ENCODE results near the gene RALGDS. TPM values are rescaled to one million over a fixed set of nuclear protein-coding genes. Genes with fewer than 3 reads are reported as not detected.

Gene RALGDS
- total RNA-seq, 1 donor from 2014 or later: 47.4 TPM

DNA sequence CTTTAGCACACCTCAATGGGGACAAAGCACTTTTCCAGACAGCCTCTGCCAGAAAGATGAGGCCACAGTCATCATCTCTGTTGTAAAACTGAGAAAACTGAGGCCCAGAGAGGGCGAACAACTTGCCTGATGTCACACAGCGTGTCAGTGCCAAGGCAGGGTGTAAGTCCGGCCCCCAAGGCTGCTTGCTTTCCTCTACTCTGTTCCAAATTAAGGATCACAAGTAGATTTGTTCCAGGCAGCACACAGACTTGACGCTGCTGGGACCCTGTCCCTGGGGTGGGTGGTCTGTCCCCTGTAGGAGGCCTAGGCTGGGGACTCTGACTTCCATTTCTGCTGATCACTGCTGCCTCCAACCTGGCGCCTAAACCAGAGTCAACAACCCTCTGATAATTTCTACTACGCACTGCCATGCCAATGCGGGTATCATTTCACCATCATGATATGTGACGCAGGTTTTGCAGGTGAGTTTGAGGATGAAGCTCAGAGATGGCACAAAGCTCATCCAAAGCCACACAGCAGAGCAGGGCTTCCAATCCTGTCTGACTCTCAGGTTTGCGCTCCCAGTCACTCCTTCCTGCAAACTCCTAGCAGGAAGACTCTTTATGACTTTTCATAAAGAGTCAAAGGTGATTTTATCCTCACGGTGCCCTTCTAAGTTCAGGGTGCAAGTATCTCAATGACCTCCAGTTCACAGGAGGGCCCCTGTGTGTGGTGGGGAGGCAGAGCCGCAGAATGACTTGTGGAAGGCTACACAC, 13.5 kb upstream of the RALGDS start:
- DNase-seq: no peak

DNA sequence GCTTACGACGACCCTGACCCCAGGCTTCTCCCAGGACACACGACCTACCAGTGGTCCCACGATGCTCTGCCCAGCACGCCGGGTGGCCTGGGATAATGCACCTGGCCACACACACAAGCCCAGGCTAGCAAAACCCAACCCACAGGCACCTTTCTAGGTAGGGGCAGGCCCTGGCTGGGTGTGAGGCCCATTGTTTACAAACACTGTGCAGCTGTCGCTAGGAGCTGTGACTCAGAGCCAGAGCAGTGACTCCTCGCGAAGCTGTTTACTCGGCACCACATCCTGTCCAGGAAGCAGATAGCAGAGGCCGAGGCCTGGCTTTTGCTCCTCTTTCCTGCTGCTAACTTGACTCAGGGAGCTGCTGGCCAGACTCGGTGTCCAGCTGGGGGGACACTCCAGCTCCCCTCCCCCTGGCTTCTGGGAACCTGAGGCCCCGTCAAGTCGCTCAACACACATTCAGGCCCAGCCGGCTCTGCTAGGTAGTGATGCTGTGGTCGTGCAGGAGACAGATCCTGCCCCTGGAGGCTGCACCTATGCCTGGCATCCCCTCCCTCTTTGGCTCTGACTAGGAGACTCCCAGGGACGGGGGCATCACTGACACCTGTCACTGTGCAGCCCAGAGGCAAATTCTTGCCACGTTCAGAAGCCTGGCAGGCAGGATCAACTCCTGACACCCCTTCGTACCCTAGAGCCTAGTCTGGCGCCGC, 12.8 kb upstream of the RALGDS start:
- peak; percentile 91 for DNase-seq

DNA sequence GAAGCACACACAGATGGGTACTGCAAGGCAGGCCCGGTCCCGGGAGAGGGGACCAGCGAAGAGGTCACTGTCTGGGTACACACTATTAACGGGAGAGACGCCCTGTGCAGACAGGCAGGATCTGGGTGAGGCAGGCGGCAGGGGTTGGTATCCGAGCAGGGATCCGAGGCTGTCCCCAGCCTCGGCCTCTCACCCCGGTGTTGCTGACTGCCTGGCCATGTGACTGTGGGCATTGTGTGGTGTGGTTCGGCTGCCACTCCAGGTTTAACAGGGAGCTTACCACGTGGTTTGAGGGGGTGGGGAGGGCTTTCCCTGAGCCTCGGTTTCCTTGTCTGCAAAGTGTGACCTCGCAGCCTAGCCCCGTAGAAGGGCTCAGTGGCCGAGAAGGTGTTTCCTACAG, 11.1 kb upstream of the RALGDS start:
- no peak for DNase-seq

DNA sequence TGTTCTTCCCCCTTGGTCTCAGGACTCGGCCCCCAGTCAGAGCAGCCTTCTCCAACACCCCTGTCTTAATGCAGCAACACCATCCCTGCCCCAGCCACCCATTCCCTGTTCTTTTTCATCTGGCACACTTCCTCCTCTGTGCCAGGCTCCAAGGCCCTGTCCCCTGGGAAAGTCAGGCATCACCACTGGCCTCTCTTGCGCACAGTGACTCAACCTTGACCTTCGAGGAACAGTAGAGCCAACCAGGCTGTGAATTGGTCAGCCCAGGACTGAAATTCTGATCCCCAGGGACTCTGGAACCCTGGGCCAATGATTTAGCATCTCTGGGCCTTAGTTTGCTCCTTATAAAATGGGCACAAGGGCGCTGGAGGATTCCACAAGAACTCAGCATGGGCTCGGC, 10.5 kb upstream of the RALGDS start:
- DNase-seq: no peak

DNA sequence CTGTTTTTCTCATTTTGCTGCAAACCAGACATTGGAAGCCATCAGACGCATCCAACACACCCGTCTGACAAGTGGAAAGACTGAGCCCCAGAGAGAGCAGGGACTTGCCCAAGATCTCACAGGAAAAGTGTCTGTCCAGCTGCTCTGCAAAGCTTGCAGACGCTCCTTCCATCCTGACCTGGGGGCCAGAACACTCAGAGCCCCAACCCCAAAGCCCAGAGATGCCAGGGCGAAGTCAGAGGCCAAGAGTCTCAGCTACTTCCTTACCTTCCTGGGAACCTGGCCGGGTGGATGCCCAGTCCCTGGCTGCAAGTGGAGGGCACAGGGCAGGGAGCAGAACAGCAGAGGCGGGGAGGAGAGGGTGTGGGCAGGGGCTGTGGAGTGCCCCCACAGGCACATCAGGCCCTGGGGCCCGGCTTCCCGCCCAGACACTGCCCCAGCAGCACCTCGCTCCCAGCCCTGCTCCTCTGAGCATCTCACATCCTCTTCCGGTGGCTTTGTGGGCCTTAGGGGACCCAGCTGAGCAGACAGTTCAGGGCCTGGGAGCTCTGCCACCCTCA, 9.7 kb upstream of the RALGDS start:
- DNase-seq: no peak

DNA sequence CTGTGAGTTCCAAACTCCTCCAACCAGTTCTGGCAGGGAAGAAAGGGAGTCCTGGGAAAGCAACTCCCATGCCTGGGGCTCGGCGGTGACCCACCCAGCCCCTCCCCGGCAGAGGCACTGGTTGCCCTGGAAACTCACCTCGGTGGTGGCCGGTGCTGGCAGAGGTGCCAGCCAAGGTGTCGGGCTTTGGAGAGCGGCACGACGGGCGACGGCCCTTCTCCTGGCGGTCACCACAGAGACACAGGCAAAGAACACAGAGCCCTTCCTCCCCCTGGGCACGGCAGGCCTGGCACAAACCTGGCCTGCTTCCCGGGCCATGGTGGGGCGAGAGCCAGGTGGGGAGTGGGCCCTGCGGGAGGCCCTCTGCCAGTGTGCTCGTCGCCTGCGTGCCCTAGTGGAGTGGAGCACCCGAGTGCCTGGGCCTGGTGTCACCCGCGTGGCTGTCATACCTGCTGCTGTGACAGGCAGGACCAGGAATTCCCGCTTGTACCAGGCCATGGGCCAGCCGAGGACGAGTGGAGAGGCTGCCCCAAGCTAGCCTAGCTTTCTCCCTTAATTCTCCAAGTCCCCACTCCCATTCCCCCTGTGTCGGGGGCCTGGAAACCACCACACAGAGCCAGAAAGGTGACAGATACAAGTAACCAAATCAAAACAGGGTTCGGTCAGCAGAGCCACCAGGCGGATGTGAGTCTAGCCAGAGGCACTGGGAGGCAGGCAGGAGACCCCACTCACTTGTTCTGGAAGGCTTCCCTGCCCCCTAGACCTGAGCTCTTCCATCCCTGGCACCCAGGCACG, 8.2 kb upstream of the RALGDS start:
- DNase-seq: no peak

DNA sequence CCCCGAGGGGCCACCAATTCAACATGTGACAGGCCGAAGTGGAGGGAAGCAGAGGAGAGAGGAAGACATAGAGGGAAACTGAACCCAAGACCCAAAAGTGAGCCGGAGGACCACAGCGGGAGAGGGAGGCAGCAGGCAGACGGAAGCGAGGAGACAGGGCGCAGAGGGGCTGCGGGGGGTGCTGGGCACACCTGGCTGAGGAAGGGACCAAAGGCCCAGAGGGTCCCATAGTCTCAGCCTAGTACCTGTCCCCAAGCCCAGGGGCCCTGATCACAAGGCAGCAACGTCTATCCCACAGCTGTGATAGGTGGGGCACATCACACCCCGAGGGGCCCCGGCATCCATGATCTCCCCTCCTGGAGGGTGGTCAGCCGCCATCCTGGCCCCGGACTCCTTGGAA, 7.1 kb upstream of the RALGDS start:
- no peak for DNase-seq

DNA sequence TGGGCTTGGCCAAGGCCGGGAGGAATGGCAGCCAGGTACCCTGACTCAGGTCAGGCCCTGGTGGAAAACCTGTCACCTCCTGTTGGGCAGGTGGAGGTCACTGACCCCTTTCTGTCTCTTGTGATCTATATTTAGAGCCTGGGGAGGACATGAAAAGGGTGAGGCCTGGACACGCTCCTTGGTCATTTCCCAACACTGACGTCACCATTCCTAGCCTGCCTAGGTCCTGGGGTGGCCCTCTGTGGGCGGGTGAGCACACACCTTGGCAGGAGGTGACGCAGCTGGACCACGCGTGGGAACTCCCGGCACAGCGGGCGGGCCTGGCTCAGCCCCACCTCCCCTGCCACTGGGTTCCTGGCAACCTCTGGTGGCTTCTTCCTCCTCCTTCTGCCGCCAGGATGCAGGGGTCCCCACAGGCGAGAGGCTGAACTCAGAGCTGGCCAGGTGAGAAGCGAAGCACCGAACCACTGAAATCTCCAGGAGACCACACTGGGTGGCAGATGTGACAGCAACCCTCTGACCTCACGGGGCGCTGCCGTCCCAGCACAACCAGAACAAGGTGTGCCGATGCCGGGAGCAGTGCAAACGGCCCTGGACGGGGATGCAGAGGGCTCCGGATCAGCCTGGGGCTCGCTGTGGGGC, 6.4 kb upstream of the RALGDS start:
- DNase-seq: no peak

DNA sequence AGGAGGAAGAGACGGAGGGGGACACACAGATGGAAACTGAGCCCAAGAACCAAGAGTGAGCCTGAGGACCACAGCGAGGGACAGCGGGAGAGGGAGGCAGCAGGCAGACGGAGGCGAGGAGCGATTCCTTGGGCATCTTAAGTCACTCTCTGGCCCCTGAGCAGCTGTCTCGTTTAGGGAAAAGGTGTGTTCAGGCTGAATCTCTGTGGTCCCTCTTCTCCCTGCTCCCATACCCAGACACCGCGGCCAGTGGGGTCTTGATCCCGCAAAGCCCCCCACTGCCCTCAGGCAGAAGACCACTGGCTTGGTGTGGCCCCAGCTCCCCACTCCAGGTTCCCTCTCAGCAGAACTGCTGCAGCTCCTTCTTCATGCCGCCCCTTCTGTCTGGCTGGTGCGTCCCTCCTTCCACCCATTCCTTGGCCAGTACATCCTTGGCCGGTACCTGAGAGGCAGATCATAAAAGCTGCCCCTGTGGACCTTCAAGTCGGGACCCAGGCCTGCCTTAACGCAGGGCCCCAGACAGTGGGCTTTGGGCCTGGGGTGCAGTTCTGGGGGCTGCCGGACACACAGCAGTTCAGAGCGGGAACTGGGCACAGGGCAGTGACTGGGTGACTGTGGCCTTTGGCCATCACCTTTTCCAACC, 5.8 kb upstream of the RALGDS start:
- no peak for DNase-seq

DNA sequence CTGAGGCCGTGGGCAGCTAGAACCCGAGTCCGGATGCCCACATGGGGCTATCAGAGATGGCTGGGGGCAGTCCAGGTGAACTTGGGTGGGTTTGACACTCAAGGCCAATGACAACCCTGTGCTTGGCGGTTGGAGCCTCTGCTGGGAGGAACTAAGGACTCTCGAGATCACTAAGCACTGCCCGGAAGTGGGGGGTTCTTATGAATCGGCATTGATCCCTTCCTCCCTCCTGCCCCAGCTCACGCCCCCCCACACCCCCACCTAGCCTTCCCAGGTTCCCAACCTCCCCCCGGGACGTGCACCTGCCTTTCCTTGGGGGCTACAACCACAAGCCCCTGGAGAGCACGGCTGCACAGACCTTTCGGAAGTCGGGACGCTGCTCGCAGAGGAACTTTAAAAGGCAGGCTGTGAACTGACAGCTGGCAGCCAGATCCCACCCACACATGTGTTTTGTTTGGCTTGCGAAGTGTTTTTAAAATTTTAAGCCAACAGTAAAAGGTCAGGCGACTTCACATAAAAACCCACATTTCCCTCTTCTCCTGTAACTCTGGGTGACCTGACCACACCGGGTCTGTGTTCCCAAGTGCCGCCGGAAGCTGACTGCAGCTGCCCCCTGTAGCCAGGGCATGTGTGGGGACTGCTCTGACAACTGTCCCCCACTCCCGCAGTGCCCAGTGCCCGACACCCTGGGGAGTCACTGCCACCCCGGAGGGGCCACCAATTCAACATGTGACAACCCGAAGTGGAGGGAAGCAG, 5.1 kb upstream of the RALGDS start:
- DNase-seq: no peak

DNA sequence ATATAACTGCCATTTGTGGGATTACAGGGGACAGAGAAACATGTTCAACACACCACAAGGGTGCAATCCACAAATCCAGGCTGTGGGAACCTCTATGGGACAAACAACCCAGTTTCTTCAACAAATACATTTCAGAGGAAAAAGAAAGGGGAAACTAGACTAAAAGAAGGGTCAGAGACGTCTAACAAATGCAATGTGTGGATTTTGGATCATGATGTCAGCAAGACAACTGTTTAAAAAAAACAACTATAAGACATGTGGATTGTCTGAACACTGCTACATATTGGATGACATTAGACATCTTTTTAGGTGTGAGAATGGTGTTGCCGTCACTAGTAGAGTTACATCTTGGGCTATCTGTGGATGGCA, 3.9 kb upstream of the RALGDS start:
- no peak for DNase-seq

DNA sequence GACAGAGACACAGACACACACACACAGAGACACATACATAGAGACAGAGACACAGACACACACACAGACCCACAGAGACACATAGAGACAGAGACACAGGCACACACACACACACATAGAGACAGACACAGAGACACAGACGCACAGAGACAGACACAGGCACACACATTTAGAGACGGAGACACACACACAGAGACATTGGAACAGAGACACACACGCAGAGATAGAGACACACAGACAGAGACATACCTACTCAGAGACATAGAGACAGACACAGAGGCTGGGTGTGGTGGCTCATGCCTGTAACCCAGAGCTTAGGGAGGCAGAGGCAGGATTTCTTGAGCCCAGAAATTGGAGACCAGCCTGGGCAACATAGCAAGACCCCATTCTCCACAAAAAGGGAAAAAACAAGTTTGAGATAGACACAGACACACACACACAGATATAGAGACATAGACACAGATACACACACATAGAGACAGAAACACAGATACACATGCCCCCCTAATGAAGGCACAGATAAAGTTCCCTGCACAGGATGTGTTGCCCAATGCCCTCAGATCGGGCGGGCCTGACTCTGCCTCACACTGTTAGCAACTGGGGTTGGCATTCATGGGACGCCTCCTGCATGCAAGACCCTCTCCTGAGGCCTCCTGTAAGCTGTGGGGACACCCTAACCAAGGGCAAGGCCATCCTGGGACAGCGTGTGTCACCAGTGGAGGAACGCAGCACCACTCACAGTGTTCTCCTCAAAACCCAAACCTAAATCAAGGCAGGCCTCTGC, 3.3 kb upstream of the RALGDS start:
- DNase-seq: no peak

DNA sequence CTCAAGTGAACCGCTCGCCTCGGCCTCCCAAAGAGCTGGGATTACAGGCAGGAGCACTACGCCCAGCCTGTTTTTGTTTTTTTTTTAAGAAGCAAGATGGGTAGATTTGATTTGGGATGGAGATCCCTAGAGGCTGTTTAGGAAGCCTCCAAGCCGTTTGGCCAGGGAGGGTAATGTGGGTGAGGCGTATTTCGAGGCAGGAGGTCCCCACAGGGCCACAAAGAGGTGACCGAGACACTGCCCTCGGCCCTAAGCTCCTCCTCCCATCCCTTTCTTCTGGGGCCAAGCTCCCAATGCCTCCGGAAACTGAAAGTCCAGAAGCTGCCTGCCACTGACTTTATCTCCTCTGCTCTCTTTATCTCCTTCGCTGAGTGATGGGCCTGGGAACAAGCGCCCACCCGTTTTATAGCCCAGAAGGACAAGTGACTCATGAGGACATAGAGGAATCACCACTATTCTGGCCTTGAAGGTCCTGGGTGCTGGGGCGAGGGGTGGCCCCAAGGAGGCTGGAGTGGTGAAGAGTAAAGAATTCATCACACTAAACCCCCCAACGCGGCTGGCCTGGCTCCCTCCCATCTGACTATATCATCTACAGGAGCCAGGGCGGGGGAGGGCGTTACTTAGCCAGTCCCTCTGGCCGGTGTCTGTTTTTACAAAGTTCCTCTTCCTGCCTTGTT, 2.0 kb upstream of the RALGDS start:
- DNase-seq: no peak

DNA sequence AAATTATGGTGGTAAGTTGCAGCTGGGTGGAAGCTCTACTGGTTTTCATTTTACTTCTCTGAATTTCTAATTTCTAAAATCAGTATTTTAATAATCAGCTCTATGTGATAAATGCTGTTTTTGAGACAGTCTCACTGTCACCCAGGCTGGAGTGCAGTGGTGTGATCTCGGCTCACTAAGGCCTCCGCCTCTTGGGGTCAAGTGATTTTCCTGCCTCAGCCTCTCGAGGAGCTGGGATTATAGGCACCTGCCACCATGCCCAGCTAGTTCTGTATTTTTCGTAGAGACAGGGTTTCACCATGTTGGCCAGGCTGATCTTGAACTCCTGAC, 1.5 kb upstream of the RALGDS start:
- no peak for DNase-seq

DNA sequence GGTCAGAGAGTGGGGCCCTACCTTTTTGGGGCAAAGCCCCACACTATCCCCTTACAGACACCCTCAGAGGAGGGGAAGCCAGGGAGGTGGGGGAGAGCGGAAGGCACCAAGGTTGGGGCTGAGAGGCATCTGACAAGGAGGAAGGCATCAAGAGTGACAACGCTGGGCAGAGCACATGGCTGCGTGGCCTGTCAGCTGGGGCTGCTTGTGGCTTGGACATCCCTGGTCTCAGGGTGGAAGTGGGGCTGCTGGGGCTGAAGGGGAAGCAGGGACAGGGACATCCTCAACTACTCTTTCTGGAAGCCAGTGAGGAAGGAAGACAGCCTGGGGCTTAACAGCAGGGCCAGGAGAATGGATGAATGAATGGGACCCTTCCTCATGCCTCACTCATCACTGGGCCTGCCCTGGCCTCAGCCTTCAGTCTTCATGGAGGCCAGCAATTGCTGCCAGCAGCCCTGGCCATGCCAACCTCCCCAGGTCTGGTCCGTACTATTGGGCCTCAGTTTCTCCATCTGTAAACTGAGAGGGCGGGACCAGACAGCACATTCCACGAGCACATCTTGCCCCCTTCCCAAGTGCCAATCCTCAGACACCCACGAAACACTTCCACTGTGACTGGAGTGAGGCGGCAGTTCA, 993 bp upstream of the RALGDS start:
- DNase-seq: no peak

DNA sequence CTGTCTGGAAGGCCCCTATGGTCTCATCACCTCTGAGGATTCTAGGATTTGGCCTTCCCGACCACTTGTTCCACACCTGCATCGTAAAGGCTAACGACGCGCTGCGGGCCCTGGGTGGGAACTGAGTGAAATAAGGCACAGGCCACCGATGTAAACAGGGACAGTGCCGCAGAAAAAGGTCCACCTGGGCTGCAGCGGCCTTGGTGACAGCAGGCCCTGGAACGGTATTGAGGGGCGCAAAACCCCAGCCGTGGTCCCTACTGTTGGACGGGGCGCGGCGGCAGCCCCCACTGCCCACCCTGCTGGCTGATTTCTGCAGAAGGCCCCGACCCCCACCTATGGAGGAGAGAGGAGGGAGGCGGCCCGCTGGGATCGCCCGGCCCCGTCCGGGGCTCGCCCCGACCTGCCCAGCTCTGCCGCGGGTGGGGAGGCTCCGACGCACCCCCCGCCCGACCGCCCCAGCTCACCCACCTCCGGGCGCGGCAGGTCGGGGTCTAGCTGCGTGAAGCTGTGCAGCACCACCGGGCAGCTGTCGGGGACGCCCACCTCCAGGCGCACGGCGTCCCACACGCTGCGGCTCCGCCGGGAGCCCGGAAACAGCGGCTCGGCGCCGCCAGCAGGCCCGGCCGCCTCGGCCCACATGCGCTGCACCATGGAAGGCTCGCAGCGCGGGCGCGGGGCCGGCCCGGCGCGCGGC, 391 bp downstream of the RALGDS start:
- DNase-seq: no peak

DNA sequence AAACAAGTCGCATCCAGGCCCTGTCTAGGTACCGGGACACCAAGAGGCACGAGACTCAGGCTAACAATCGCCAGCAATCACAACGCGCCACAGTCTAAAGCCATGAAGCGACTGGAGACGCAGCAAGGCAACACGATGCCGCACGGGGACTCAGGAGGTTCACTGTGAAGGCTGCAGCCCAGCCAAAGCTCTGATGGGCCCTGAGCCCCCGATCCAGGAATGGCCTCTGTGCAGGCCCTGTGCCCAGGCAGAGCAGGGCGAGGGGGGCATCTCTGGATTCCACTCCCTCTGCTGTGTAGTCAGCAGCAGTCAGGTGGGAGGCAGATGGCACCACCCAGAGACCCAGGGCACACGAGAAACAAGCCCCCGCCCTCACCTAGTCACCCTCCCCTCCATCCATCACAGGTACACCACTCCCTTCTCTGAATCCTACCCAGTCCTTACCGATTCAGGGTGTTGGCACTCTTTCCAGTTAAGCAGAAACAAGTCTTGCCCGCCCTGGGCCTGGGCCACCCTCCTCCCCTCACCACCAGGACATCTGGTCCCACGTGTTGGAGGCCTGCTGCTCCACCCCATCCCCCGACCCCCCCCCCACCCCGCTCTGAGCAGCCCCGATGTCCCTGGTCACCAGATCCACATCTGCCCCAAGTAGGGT, 1.1 kb downstream of the RALGDS start:
- peak; percentile 25 for DNase-seq

Measured in skin of body (tissue), 2 donors.